H1 (cell line): ENCODE data around the gene WFDC12. TPM values are rescaled to one million over a fixed set of nuclear protein-coding genes. Genes with fewer than 3 reads are reported as not detected.

ENCODE experiments used
- CTCF ChIA-PET: fragments of 300-600 bp; sonication (Branson Sonifier 250); formaldehyde crosslinking; loops from one replicate; lab custom pipeline; 2021; ENCODE audit not compliant: partially characterized antibody; lab: Charles Lee
- POLR2A ChIA-PET: fragments of 300-600 bp; sonication (Branson Sonifier 250); formaldehyde crosslinking; loops from one replicate; lab custom pipeline; 2021; ENCODE audit warnings: inconsistent platforms; ENCODE audit not compliant: partially characterized antibody; lab: Charles Lee
- DNase-seq, 2 experiments: peaks; one replicate each; pipeline versions ENCODE4 v3.0.0 to v3.0.0-alpha.2; 2010 to 2022; ENCODE audit warnings: low spot score in 2 of 2, low read depth in 1 of 2, mixed read lengths in 1 of 2
- FAIRE-seq: peaks from 2 replicates; lab custom pipeline; 2011; peaks lifted over from hg19 to GRCh38; lab: Jason Lieb, UNC
- H2AFZ ChIP-seq: 2 replicates; pipeline ENCODE4 v1.8.1; 2012; ENCODE audit warnings: low read length, inconsistent platforms
- H2AK5ac ChIP-seq: 2 replicates; pipeline ENCODE4 v1.6.1; 2013; ENCODE audit warnings: low read depth, low read length
- H2BK120ac ChIP-seq: replicated peaks from 2 replicates; pipeline ENCODE3; 2013; ENCODE audit warnings: low read depth, low read length, inconsistent platforms
- H2BK12ac ChIP-seq: 2 replicates; pipeline ENCODE4 v1.6.1; 2013; ENCODE audit warnings: low read depth, low read length
- H2BK15ac ChIP-seq: 2 replicates; pipeline ENCODE4 v1.6.1; 2013; ENCODE audit warnings: low read length
- H2BK20ac ChIP-seq: 2 replicates; pipeline ENCODE4 v1.6.1; 2013; ENCODE audit warnings: low read length
- H2BK5ac ChIP-seq: 2 replicates; pipeline ENCODE4 v1.6.1; 2013; ENCODE audit warnings: low read depth, low read length
- H3K14ac ChIP-seq: 2 replicates; pipeline ENCODE4 v1.6.1; 2013; ENCODE audit warnings: inconsistent platforms; ENCODE audit not compliant: insufficient read length
- H3K18ac ChIP-seq: 2 replicates; pipeline ENCODE4 v1.6.1; 2013; ENCODE audit warnings: low read length; ENCODE audit errors: extremely low read depth
- H3K23ac ChIP-seq: 2 replicates; pipeline ENCODE4 v1.6.1; 2013; ENCODE audit warnings: inconsistent platforms; ENCODE audit not compliant: insufficient read length
- H3K23me2 ChIP-seq: 2 replicates; pipeline ENCODE4 v1.6.1; 2013; ENCODE audit warnings: low read depth, low read length
- H3K27ac ChIP-seq: 2 replicates; pipeline ENCODE4 v1.6.1; 2011; ENCODE audit warnings: low read depth, low read length, inconsistent platforms
- H3K27me3 ChIP-seq, 4 experiments: replicated peaks in 1 of 4; 1 replicate in 1 of 4; 2 replicates in 3 of 4; pipeline versions ENCODE4 v1.6.1 to v1.8.1; 2011 to 2013; ENCODE audit warnings: low read length in 3 of 4, mild to moderate bottlenecking in 3 of 4, inconsistent platforms in 2 of 4, mixed read lengths in 2 of 4, moderate library complexity in 1 of 4; ENCODE audit not compliant: control insufficient read depth in 3 of 4, insufficient read depth in 3 of 4; ENCODE audit errors: extremely low read depth in 1 of 4
- H3K36me3 ChIP-seq, 4 experiments: 2 replicates each; pipeline versions ENCODE4 v1.6.1 to v1.8.1; 2011 to 2013; ENCODE audit warnings: mild to moderate bottlenecking in 4 of 4, low read length in 3 of 4, moderate library complexity in 2 of 4, control low read depth in 1 of 4, inconsistent platforms in 1 of 4; ENCODE audit not compliant: insufficient read depth in 4 of 4, control insufficient read depth in 2 of 4
- H3K4ac ChIP-seq: replicated peaks from 2 replicates; pipeline ENCODE3; 2013; ENCODE audit warnings: low read length, low read depth, mixed read lengths, inconsistent platforms; ENCODE audit not compliant: insufficient read length
- H3K4me1 ChIP-seq, 4 experiments: replicated peaks in 1 of 4; 1 replicate in 1 of 4; 2 replicates in 3 of 4; pipeline versions ENCODE4 v1.6.1 to v1.8.1; 2011 to 2013; ENCODE audit warnings: low read length in 3 of 4, inconsistent platforms in 2 of 4, mixed read lengths in 1 of 4; ENCODE audit not compliant: insufficient read depth in 4 of 4, control insufficient read depth in 3 of 4
- H3K4me2 ChIP-seq, 2 experiments: 2 replicates each; pipeline versions ENCODE4 v1.6.1 to v1.8.1; 2011 to 2013; ENCODE audit warnings: low read depth in 2 of 2, low read length in 2 of 2, control low read depth in 1 of 2, inconsistent platforms in 1 of 2, mild to moderate bottlenecking in 1 of 2; ENCODE audit not compliant: insufficient read depth in 1 of 2
- H3K4me3 ChIP-seq, 4 experiments: fragments of 200-600, 300-600 bp in 1 of 4; sonication (generic), shearing (Covaris generic), sonication (Bioruptor Twin) in 1 of 4; 2 replicates each; pipeline versions ENCODE4 v1.5.1 to v1.8.1; 2011 to 2016; ENCODE audit warnings: low read length in 4 of 4, low read depth in 3 of 4, control low read depth in 2 of 4, inconsistent platforms in 2 of 4, mild to moderate bottlenecking in 2 of 4, mixed read lengths in 1 of 4, moderate library complexity in 1 of 4; ENCODE audit not compliant: insufficient read depth in 2 of 4; ENCODE audit errors: extremely low read depth in 1 of 4
- H3K56ac ChIP-seq: replicated peaks from 2 replicates; pipeline ENCODE3; 2013; ENCODE audit warnings: low read depth, mild to moderate bottlenecking, mixed read lengths, low read length, inconsistent platforms; ENCODE audit not compliant: insufficient read length
- H3K79me1 ChIP-seq: 2 replicates; pipeline ENCODE4 v1.6.1; 2013; ENCODE audit warnings: low read depth, low read length, control low read depth
- H3K79me2 ChIP-seq, 2 experiments: 2 replicates each; pipeline versions ENCODE4 v1.6.1 to v1.8.1; 2012 to 2013; ENCODE audit warnings: low read length in 2 of 2, mild to moderate bottlenecking in 2 of 2, inconsistent platforms in 1 of 2; ENCODE audit not compliant: insufficient read depth in 2 of 2, control insufficient read depth in 1 of 2
- H3K9ac ChIP-seq, 4 experiments: replicated peaks in 1 of 4; 1 replicate in 1 of 4; 2 replicates in 3 of 4; pipeline versions ENCODE4 v1.6.1 to v1.8.1; 2011 to 2013; ENCODE audit warnings: low read depth in 3 of 4, low read length in 3 of 4, control low read depth in 2 of 4, mild to moderate bottlenecking in 2 of 4, moderate library complexity in 2 of 4, inconsistent platforms in 1 of 4; ENCODE audit errors: extremely low read depth in 1 of 4
- H3K9me3 ChIP-seq, 2 experiments: 2 replicates each; pipeline versions ENCODE4 v1.6.1 to v1.8.1; 2012 to 2013; ENCODE audit warnings: mild to moderate bottlenecking in 2 of 2, moderate library complexity in 2 of 2, control low read depth in 1 of 2, inconsistent platforms in 1 of 2, low read depth in 1 of 2, low read length in 1 of 2, mixed read lengths in 1 of 2; ENCODE audit not compliant: insufficient read depth in 2 of 2
- H4K20me1 ChIP-seq, 2 experiments: replicated peaks in 1 of 2; 2 replicates each; pipeline versions ENCODE3 to v1.8.1; 2011 to 2013; ENCODE audit warnings: inconsistent platforms in 2 of 2, low read length in 2 of 2, mild to moderate bottlenecking in 1 of 2; ENCODE audit not compliant: insufficient read depth in 2 of 2, control insufficient read depth in 1 of 2
- H4K5ac ChIP-seq: 2 replicates; pipeline ENCODE4 v1.6.1; 2013; ENCODE audit warnings: low read length, low read depth, mixed read lengths, inconsistent platforms; ENCODE audit not compliant: insufficient read length
- H4K8ac ChIP-seq: 2 replicates; pipeline ENCODE4 v1.8.0; 2013; ENCODE audit warnings: mild to moderate bottlenecking, moderate library complexity, low read length, inconsistent platforms; ENCODE audit not compliant: insufficient read depth; ENCODE audit errors: extremely low read depth
- H4K91ac ChIP-seq: replicated peaks from 2 replicates; pipeline ENCODE3; 2013; ENCODE audit warnings: low read length, mixed read lengths, inconsistent platforms; ENCODE audit not compliant: insufficient read length
- CEBPB ChIP-seq: IDR thresholded peaks from 2 replicates; pipeline ENCODE4 v1.6.1; 2012; ENCODE audit warnings: low read depth, low read length
- HDAC2 ChIP-seq, 2 experiments: fragments of 300-600 bp in 1 of 2; sonication (generic) in 1 of 2; IDR thresholded peaks; 2 replicates each; pipeline ENCODE4 v1.6.1; 2011 to 2012; ENCODE audit warnings: low read depth in 2 of 2, low read length in 2 of 2, mild to moderate bottlenecking in 2 of 2, moderate library complexity in 2 of 2, borderline replicate concordance in 1 of 2, inconsistent platforms in 1 of 2
- HDAC6 ChIP-seq: IDR thresholded peaks from one replicate; pipeline ENCODE4 v1.7.1; 2012; ENCODE audit warnings: low read depth, mild to moderate bottlenecking, inconsistent platforms, low read length, moderate library complexity
- KDM1A ChIP-seq: fragments of 200-600, 300-600 bp; sonication (generic); IDR thresholded peaks from 2 replicates; pipeline ENCODE4 v1.7.1; 2016; ENCODE audit warnings: mild to moderate bottlenecking, low read length, borderline replicate concordance
- KDM5A ChIP-seq: fragments of 200-600 bp; IDR thresholded peaks from 2 replicates; pipeline ENCODE4 v1.7.1; 2012; ENCODE audit warnings: mild to moderate bottlenecking, low read length, inconsistent platforms, mixed read lengths
- POLR2A ChIP-seq, 2 experiments: IDR thresholded peaks; 1 replicate in 1 of 2; 2 replicates in 1 of 2; pipeline ENCODE4 v1.6.1; 2011; ENCODE audit warnings: low read depth in 2 of 2, low read length in 2 of 2, mild to moderate bottlenecking in 2 of 2; ENCODE audit errors: control extremely low read depth in 1 of 2
- POLR2AphosphoS5 ChIP-seq: IDR thresholded peaks from 2 replicates; pipeline ENCODE4 v1.6.1; 2011; ENCODE audit warnings: low read depth, low read length
- RFX5 ChIP-seq: IDR thresholded peaks from 2 replicates; pipeline ENCODE4 v1.6.1; 2011; ENCODE audit warnings: low read depth, low read length, improper control_type of control experiment, borderline replicate concordance
- RXRA ChIP-seq: IDR thresholded peaks from 2 replicates; pipeline ENCODE4 v1.6.1; 2011; ENCODE audit warnings: low read depth, mild to moderate bottlenecking, low read length, moderate library complexity; ENCODE audit not compliant: insufficient read depth
- SIN3A ChIP-seq, 2 experiments: IDR thresholded peaks in 1 of 2; conservative IDR thresholded peaks in 1 of 2; 2 replicates each; pipeline ENCODE4 v1.6.1; 2011 to 2012; ENCODE audit warnings: low read length in 2 of 2, improper control_type of control experiment in 1 of 2, low read depth in 1 of 2, mild to moderate bottlenecking in 1 of 2
- WGBS, 2 experiments: shearing (Covaris generic) in 1 of 2; methylation state at CpG; one replicate each; pipeline versions ENCODE4 v1.1.6 to v1.1.7; 2013 to 2015; ENCODE audit warnings: low lambda C conversion rate in 2 of 2, mixed read lengths in 2 of 2, inconsistent platforms in 1 of 2, low coverage in 1 of 2, missing lambda C conversion rate in 1 of 2; ENCODE audit not compliant: insufficient replicate concordance in 2 of 2, insufficient coverage in 1 of 2, insufficient read length in 1 of 2; ENCODE audit errors: extremely low coverage in 1 of 2, missing lambda C conversion rate in 1 of 2; 5-methylcytosine and 5-hydroxymethylcytosine counted together
- polyA plus RNA-seq, 7 experiments: library from polyadenylated mRNA; depleted of rRNA in 3 of 7; stranded (reverse) in 5 of 7; unstranded in 2 of 7; fragments of >200 nt in 5 of 7; fragments of 200-250 nt in 2 of 7; gene quantifications; 1 replicate in 5 of 7; 2 replicates in 1 of 7; 4 replicates in 1 of 7; pipeline versions ENCODE4 v1.2.1 to v1.2.3, GENCODE V29; 2011 to 2013; ENCODE audit warnings: missing spikeins in 2 of 7, mixed read lengths in 2 of 7
- total RNA-seq: library from RNA; stranded (reverse); fragmentation: NEBNext Ultra II Directional; extraction: Animal tissue kit (Norgen Biotek cat#: 25700); gene quantifications from 2 replicates; pipeline ENCODE4 v1.2.1, GENCODE V29; 2021

Gene WFDC12
- total and polyA plus RNA-seq, 2 of the 8 experiments (the other 6 are each of a cell fraction or from before 2014, with no cell fraction given), result not detected

DNA sequence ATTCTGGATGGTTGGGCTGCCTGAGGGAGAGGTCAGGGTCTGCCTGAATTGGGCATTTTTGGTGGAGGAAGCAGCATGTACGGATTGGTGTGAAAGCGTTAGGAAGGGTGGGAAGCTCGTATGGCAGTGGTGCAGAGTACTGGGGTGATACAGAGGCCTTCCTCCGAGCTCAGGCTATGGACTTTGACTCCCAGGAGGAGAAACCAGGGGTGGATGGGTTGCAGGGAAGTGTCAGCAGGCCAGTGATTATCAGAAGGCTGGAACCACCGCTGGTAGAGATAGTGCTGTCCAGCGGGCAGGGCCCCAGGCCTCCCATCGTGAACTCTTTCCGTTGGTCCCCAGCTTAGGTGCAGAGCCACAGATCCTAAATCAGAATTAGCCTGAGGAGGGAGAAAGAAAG is 14.6 kb downstream of the WFDC12 start:
- H2BK15ac ChIP-seq, result no peak overlapping the region
- FAIRE-seq (no peak), DNase-seq (peak in 1 of 2 experiments; percentile 22)
- no peak overlapping the region for H2AK5ac ChIP-seq
- H2BK12ac ChIP-seq, result no peak overlapping the region
- no peak overlapping the region for H4K91ac ChIP-seq
- H2BK120ac ChIP-seq, result no peak overlapping the region
- no peak overlapping the region for H3K14ac ChIP-seq
- H3K9me3 ChIP-seq, result no peaks in the 10 kb centered on the region
- 76% methylated on average over 8 of the region's 8 CpGs; no CpG with 5 or more reads in 1 of the 2 experiments for WGBS, 2 experiments
- H4K20me1 ChIP-seq, result no peaks in the 10 kb centered on the region
- H3K9ac ChIP-seq, result no peak overlapping the region
- H3K27me3 ChIP-seq, result no peaks in the 10 kb centered on the region
- no peak overlapping the region for H4K8ac ChIP-seq
- H3K27ac ChIP-seq, result no peak overlapping the region
- H2BK20ac ChIP-seq, result no peak overlapping the region
- H3K4ac ChIP-seq, result no peak overlapping the region
- no peak overlapping the region for H4K5ac ChIP-seq
- H3K36me3 ChIP-seq, result no peaks in the 10 kb centered on the region
- H3K23me2 ChIP-seq, result no peaks in the 10 kb centered on the region
- no peaks in the 10 kb centered on the region for H3K79me1 ChIP-seq
- ChIA-PET CTCF (interaction anchor here (1.0 to 13.8 kb wide), 11 partner anchors 11 to 182 kb away, joined by 3 to 210 read pairs (median 17); partner anchors contain the start of gene KCNS1), POLR2A (interaction anchor here (3.9 kb wide), 1 partner anchor 9 kb away, joined by 18 read pairs; the partner anchor contains the start of gene KCNS1)
- no peak overlapping the region for H2AFZ ChIP-seq
- H3K56ac ChIP-seq, result no peak overlapping the region
- H3K4me2 ChIP-seq, result no peak overlapping the region
- H3K23ac ChIP-seq, result no peak overlapping the region
- H3K4me1 ChIP-seq, result peaks cover 0 to 7% (median 2%) of the 10 kb centered on the region in 4 experiments; a peak in 5 of 7 replicates
- H3K18ac ChIP-seq, result no peak overlapping the region
- H3K79me2 ChIP-seq, result no peaks in the 10 kb centered on the region
- no peak overlapping the region for H2BK5ac ChIP-seq
- H3K4me3 ChIP-seq, result no peak overlapping the region
- TF ChIP-seq POLR2AphosphoS5 (no peak), POLR2A (IDR thresholded peaks at IDR 0.05; ENCODE audit: control extremely low read depth in 1 of 2, low read depth in 2 of 2, low read length in 2 of 2) (no peak), HDAC2 (IDR thresholded peaks at IDR 0.05; ENCODE audit: borderline replicate concordance in 1 of 2, low read depth in 2 of 2, low read length in 2 of 2) (no peak), RFX5 (no peak), HDAC6 (no peak), KDM5A (no peak), KDM1A (no peak), RXRA (no peak), CEBPB (no peak), SIN3A (conservative IDR thresholded peaks at IDR 0.05 in 1 of 2, IDR thresholded peaks at IDR 0.05 in 1 of 2; ENCODE audit: low read depth in 1 of 2, low read length in 2 of 2) (no peak)
